Breast epithelium (tissue), 3 donors: ENCODE results near the gene ARHGAP11B.
"Not testable (repeated sequence)": the region's sequence is repeated elsewhere in the genome, so short reads cannot be mapped to it uniquely, and the experiment has no call there.

ENCODE experiments used
- CTCF ChIP-seq, 3 donors: fragments of 450-650 bp; IDR thresholded peaks; one replicate each; pipeline ENCODE4 v1.5.1; 2016 to 2017; ENCODE audit warnings: antibody characterized with exemption in 3 of 3, mild to moderate bottlenecking in 3 of 3, moderate library complexity in 3 of 3
- POLR2A ChIP-seq: fragments of 450-650 bp; IDR thresholded peaks from one replicate; pipeline ENCODE4 v1.6.1; 2016; ENCODE audit warnings: antibody characterized with exemption, mild to moderate bottlenecking, moderate library complexity
- POLR2AphosphoS5 ChIP-seq, 3 donors: sonication (generic); formaldehyde crosslinking; IDR thresholded peaks; one replicate each; pipeline ENCODE4 v1.6.1; 2017; ENCODE audit warnings: antibody characterized with exemption in 3 of 3

- TF ChIP-seq POLR2A; CTCF (IDR thresholded peaks at IDR 0.05); POLR2AphosphoS5 (IDR thresholded peaks at IDR 0.05): not testable (repeated sequence)
Measured at GRCh38 chr15:30686651-30687050, 60.7 kb downstream of the ARHGAP11B start.
